SK-N-MC (cell line): ENCODE results near the gene TRPM7.

Experiments
- EZH2 ChIP-seq: fragments of 200-600 bp; sonication (generic); IDR thresholded peaks from one replicate; pipeline ENCODE4 v1.6.1; 2017; ENCODE audit warnings: antibody characterized with exemption
- FOXP2 ChIP-seq: optimal IDR thresholded peaks from 2 replicates; pipeline ENCODE3; 2011; ENCODE audit warnings: mild to moderate bottlenecking, moderate library complexity; ENCODE audit not compliant: insufficient read depth; ENCODE audit errors: extremely low read length, control extremely low read depth
- POLR2AphosphoS5 ChIP-seq: IDR thresholded peaks from 2 replicates; pipeline ENCODE4 v1.6.1; 2012; ENCODE audit warnings: mild to moderate bottlenecking, low read depth, low read length, borderline replicate concordance

DNA sequence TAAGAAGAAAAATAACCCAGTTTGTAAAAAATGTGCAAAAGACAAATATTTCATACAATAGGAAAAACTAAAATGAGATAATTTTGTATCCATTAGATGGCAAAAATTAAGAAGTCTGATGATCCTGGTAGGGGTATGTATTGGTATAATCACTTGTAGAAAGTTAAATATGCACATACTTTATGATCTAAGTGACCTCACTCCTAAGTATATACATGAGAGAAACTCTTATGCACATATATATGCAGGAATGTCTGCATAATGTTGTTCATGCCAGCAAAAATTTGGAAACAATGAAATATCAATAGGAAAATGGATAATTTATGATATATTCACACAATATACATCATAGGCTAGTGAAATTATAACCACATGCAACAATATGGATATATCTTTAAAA lies 173.6 kb downstream of the TRPM7 start:
- TF ChIP-seq POLR2AphosphoS5 = no peak
- no peak for TF ChIP-seq EZH2
- no peak for TF ChIP-seq FOXP2
